Activated CD8-positive, alpha-beta memory T cell treated with anti-CD3 and anti-CD28 coated beads, Interleukin-2, amount 50 U/mL, for 24 hours (primary cell): ENCODE results near the gene PSRC1.

Experiments used
- DNase-seq: peaks from one replicate; pipeline ENCODE4 v3.0.0-alpha.2; 2020; ENCODE audit errors: extremely low read depth

Gene PSRC1

DNA sequence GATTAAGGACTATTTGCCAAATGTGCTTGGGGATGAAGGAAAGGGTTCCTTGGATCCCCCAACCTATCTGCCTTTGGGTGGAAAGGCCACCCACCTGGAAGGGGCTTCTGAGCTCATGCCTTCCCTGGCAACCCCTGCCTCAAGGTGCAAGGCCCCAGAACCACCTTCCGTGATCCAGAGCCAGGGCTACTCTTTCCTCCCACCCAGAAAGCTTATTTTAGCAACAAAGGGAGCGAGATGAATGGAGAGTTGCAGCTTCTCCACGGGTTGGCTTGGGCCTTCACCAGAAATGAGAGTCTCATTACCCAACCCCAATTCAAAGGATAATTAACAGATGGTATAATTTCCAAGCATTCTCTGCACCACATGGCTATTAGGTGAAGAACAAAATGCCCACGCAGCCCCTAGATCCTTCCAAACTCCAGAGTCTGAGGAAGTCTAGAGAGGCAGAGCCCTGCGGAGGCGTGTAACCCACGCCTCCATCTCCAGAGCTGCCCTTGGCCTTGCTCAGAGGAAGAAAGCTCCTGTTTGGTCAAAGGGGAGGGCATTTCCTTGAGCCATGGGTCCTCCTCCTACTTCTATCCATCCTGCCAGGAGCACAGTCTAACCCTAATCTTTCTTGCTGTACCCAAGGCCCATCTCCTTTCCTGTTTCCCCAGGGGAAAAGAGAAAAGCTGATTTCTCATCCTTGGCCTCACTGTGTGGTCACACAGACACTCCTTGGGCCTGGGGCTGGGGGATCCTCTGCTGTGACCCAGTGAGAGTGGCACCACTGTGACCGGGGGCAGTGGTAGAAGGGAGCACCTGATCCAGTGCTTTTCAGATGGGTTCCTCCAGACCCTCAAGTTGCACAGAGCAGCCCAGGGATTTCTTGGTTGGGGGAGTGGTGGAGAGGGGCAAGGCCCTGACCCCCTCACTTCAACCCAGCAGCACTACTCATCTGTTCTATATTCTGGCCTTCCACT, 35.3 kb downstream of the PSRC1 start:
- DNase-seq: no peak

GRCh38 chr1:109246141-109246551, 36.8 kb downstream of the PSRC1 start:
- DNase-seq: no peak

- DNase-seq: no peak
These were observed 38.9 kb downstream of the PSRC1 start for GRCh38 chr1:109243860-109244552.

GRCh38 chr1:109243221-109243620, 39.7 kb downstream of the PSRC1 start:
- DNase-seq: no peak

DNA sequence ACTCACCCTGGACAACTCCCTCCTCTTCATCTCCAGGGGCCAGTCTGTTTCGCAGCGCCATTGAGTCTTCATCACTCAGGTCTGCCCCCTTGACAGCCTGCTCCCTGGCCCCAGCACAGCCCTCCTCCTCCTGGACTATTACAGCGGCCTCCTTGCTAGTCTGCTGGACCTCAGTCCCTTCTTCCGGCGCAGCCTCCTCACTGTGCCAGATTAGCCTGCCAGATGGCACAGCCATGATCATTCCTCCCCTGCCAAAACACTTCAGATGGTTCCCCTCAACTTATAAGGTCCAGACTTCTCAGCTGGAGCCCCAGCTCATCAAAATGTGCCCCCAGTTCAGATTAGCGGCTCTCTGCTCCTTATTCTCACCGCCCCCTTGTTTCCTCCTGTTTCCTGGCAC, 40.6 kb downstream of the PSRC1 start:
- DNase-seq: no peak

GRCh38 chr1:109241841-109242345, 41.1 kb downstream of the PSRC1 start:
- no peak for DNase-seq

- DNase-seq: no peak
These were observed 41.6 kb downstream of the PSRC1 start for GRCh38 chr1:109241344-109241743.

GRCh38 chr1:109240158-109241152, 42.5 kb downstream of the PSRC1 start:
- no peak for DNase-seq

DNA sequence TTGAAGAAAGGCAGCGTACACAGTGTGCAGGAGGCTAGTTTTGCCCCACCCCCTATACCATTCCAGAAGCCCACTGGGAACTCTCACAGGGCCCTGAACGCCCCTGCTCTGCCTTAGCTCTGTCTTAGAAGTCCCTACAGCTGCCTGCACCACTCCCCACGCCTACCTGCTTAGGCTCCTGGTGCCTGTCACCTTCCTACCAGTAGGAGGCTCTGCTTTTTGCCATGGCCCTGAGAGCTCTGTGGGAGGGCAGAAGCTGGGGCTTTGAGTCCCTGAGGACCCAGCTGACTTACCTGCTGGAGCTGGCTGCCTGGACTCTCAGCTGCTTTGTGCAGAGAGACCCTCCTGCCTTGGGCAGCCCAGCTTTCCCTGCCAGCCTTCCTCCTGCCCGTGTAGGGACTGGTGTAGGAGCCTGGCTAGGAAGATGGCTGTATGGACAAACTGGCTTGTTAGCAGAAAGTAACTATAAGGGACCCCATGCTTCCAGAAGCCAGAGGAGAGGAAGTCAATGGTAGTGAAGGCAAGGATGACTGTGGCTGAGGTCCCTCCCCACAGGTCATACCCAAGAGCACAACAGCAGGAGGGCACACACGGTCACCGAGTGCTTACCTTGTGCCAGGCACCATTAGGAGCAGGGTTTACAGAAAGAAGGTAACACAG, 43.4 kb downstream of the PSRC1 start:
- no peak for DNase-seq

DNA sequence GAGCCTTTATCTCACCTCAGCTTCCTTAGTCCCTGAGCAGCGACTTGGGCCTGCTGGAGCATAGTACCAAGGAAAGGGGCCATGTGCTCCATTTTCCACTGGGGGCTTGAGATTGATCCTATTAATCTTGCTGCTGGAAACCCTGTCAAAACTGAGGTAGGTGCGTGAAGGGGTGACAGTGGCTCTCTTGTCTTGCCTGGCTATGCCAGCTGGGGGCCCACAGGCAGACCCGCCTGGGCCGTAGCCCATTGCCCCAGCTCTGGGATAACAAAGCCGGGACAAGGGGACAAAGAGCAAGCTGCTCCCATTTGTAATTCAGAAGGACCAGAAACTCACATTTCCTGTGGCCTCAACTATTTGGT, 43.9 kb downstream of the PSRC1 start:
- DNase-seq: no peak

GRCh38 chr1:109238382-109238781, 44.6 kb downstream of the PSRC1 start:
- DNase-seq: no peak

- no peak for DNase-seq
These were observed 45.4 kb downstream of the PSRC1 start for GRCh38 chr1:109237512-109237911.

DNA sequence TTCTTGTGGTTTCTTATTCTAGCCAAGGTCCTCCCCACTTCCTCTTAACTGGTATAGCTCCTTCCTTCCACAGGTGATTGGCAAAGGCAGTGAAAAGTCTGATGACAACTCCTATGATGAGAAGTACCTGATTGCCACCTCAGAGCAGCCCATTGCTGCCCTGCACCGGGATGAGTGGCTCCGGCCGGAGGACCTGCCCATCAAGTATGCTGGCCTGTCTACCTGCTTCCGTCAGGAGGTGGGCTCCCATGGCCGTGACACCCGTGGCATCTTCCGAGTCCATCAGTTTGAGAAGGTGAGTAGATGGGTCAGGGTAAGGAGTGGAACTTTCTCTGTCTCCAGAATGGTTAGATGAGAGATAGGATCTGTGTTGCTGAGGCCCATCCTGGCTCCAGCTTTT, 47.8 kb downstream of the PSRC1 start:
- DNase-seq: no peak

GRCh38 chr1:109231066-109231465, 51.9 kb downstream of the PSRC1 start:
- no peak for DNase-seq
